Kidney epithelial cell (primary cell): ENCODE results near the gene EXOC1L. TPM values are rescaled to one million over a fixed set of nuclear protein-coding genes. Genes with fewer than 3 reads are reported as not detected.
"Not testable (repeated sequence)": the region's sequence is repeated elsewhere in the genome, so short reads cannot be mapped to it uniquely, and the experiment has no call there.

ENCODE experiments used
- DNase-seq: peaks from one replicate; pipeline ENCODE4 v3.0.0-alpha.2; 2010; ENCODE audit warnings: low read depth
- H3K27me3 ChIP-seq: 2 replicates; pipeline ENCODE4 v1.6.0; 2011; ENCODE audit warnings: low read length; ENCODE audit not compliant: control insufficient read depth, insufficient read depth
- H3K36me3 ChIP-seq: 2 replicates; pipeline ENCODE4 v1.5.1; 2011; ENCODE audit warnings: low read length; ENCODE audit not compliant: control insufficient read depth, insufficient read depth
- H3K4me3 ChIP-seq: 2 replicates; pipeline ENCODE4 v1.5.1; 2011; ENCODE audit warnings: low read depth, mild to moderate bottlenecking, control low read depth, low read length
- CTCF ChIP-seq: IDR thresholded peaks from 2 replicates; pipeline ENCODE4 v1.5.1; 2011; ENCODE audit warnings: mild to moderate bottlenecking, moderate library complexity, low read length, control low read depth, inconsistent platforms; ENCODE audit not compliant: insufficient read depth, poor library complexity, severe bottlenecking
- total RNA-seq: library from RNA; depleted of rRNA; stranded (reverse); fragments of >200 nt; gene quantifications from 2 replicates; pipeline ENCODE4 v1.2.3, GENCODE V29; 2015

Gene EXOC1L
- total RNA-seq, 1 donor from 2014 or later, result not detected

DNA sequence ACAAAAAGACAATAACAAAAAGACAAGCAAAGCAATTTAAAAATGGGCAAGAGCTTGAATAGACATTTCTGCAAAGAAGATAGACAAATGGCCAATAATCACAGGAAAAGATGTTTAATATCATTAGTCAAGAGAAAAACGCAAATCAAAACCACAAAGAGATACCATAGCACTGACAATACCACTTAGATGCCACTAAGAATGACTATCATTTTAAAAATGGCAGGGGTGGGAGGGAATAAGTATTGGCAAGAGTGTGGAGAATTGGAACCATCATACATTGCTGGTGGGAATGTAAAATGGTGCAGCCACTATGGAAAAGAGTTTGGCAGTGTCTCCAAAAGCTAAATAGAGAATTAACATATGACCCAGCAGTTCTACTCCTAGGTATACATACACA, 18.8 kb downstream of the EXOC1L start:
- Histone ChIP-seq H3K36me3 (no peaks in the 10 kb centered on the region), H3K4me3 (no peak overlapping the region), H3K27me3 (no peaks in the 10 kb centered on the region)
- no peak for DNase-seq
- no peak for TF ChIP-seq CTCF

DNA sequence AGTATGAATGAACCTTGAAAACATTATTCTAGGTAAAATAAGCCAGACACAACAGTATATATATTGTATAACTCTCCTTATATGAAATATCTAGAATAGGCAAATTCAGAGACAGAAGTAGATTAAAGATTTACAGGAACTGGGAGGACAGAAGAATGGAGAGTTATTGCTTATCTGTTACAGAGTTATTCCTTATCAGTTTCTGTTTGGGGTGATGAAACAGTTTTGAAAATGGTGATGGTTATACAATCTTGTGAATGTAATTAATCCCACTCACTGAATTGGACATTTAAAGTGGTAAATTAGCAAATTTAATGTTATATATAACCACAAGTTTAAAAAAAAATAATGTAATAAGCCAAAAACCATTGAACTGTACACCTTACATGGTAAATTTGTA, 19.4 kb downstream of the EXOC1L start:
- DNase-seq, result no peak
- Histone ChIP-seq H3K36me3 (no peaks in the 10 kb centered on the region), H3K4me3 (no peak overlapping the region), H3K27me3 (no peaks in the 10 kb centered on the region)
- no peak for TF ChIP-seq CTCF

DNA sequence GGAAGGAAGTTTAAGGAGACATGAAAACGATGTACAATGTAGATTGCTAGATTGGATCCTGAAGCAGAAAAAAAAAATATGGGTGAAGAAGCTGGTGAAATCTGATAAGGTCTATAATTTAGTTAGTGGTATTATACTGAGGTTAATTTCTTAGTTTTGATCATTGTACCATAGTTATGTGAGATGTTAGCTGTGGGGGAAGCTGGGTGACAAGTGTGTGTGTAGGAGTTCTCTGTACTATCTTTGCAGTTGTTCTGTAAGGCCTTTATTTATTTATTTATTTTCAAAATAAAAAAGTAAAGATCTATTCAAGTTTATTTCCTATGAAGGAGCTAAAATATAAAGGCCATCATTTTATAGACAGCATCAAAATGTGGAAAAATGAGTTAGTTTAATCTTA, 21.4 kb downstream of the EXOC1L start:
- no peaks in the 10 kb centered on the region for H3K36me3 ChIP-seq
- H3K27me3 ChIP-seq, result no peaks in the 10 kb centered on the region
- no peak overlapping the region for H3K4me3 ChIP-seq
- TF ChIP-seq CTCF, result no peak
- DNase-seq, result no peak

GRCh38 chr4:55841373-55842239, 22.0 kb downstream of the EXOC1L start:
- DNase-seq, H3K4me3 ChIP-seq, H3K27me3 ChIP-seq, H3K36me3 ChIP-seq: not testable (repeated sequence)

DNA sequence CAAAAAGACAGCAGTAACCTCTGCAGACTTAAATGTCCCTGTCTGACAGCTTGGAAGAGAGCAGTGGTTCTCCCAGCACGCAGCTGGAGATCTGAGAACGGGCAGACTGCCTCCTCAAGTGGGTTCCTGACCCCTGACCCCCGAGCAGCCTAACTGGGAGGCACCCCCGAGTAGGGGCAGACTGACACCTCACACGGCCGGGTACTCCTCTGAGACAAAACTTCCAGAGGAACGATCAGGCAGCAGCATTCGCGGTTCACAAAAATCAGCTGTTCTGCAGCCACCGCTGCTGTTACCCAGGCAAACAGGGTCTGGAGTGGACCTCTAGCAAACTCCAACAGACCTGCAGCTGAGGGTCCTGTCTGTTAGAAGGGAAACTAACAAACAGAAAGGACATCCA, 22.7 kb downstream of the EXOC1L start:
- not testable (repeated sequence) for H3K27me3 ChIP-seq, H3K36me3 ChIP-seq, DNase-seq, H3K4me3 ChIP-seq

DNA sequence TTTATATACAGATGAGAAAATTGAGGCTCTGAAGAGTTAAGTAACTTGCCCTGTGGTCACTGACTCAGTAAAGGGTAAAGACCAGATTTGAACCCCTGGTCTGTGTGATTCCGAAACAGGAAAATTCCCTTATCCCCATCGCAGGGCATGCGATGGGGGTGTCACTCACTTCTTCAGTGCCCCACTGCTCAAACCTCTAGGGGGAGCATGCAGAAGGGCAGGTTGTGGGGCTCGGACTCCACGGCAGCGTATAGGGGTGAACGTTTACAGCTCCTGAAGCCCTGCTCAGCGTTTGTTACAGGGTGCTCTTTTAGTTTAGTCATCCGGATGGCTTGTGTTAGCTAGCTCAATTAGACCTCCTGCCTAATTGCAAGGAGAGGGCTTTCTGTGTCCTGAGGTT, 30.1 kb downstream of the EXOC1L start:
- Histone ChIP-seq H3K4me3 (no peak overlapping the region), H3K27me3 (no peaks in the 10 kb centered on the region), H3K36me3 (no peaks in the 10 kb centered on the region)
- no peak for TF ChIP-seq CTCF
- DNase-seq, result no peak

- H3K27me3 ChIP-seq, result no peaks in the 10 kb centered on the region
- no peak overlapping the region for H3K4me3 ChIP-seq
- TF ChIP-seq CTCF, result no peak
- no peaks in the 10 kb centered on the region for H3K36me3 ChIP-seq
- DNase-seq, result no peak
These were observed 32.3 kb downstream of the EXOC1L start for GRCh38 chr4:55851885-55852284.
